Measurements from ENCODE around the gene GSTO1.
"Not testable (repeated sequence)": the region's sequence is repeated elsewhere in the genome, so short reads cannot be mapped to it uniquely, and the experiment has no call there.

Gene GSTO1

GRCh38 chr10:104248931-104249330 is 5.8 kb upstream of the GSTO1 start:
- in situ Hi-C loops (cut with MboI; ENCODE audit: low sequenced_read_pairs), result not testable (repeated sequence)

- in situ Hi-C loops (cut with MboI; ENCODE audit: low sequenced_read_pairs), result no loop called here
Measured at GRCh38 chr10:104250371-104250770, 4.3 kb upstream of the GSTO1 start.

GRCh38 chr10:104251443-104251842 is 3.2 kb upstream of the GSTO1 start:
- in situ Hi-C loops (cut with MboI; ENCODE audit: low sequenced_read_pairs), result no loop called here

GRCh38 chr10:104252368-104252767 is 2.3 kb upstream of the GSTO1 start:
- in situ Hi-C loops (cut with MboI; ENCODE audit: low sequenced_read_pairs), result no loop called here

GRCh38 chr10:104253106-104253505 is 1.6 kb upstream of the GSTO1 start:
- in situ Hi-C loops (cut with MboI; ENCODE audit: low sequenced_read_pairs), result no loop called here

GRCh38 chr10:104253606-104254410 is 884 bp upstream of the GSTO1 start:
- in situ Hi-C loops (cut with MboI; ENCODE audit: low sequenced_read_pairs), result no loop called here

GRCh38 chr10:104255311-104255981 is 754 bp downstream of the GSTO1 start:
- in situ Hi-C loops (cut with MboI; ENCODE audit: low sequenced_read_pairs), result no loop called here

- in situ Hi-C loops (cut with MboI; ENCODE audit: low sequenced_read_pairs), result no loop called here
Measured at GRCh38 chr10:104256335-104256961, 1.8 kb downstream of the GSTO1 start.

- in situ Hi-C loops (cut with MboI; ENCODE audit: low sequenced_read_pairs), result no loop called here
Measured at GRCh38 chr10:104257235-104257634, 2.5 kb downstream of the GSTO1 start.

- in situ Hi-C loops (cut with MboI; ENCODE audit: low sequenced_read_pairs), result no loop called here
Measured at GRCh38 chr10:104258209-104258608, 3.5 kb downstream of the GSTO1 start.

- in situ Hi-C loops (cut with MboI; ENCODE audit: low sequenced_read_pairs), result no loop called here
Measured at GRCh38 chr10:104259456-104259855, 4.8 kb downstream of the GSTO1 start.

- in situ Hi-C loops (cut with MboI; ENCODE audit: low sequenced_read_pairs), result no loop called here
Measured at GRCh38 chr10:104259999-104260774, 5.5 kb downstream of the GSTO1 start.

- in situ Hi-C loops (cut with MboI; ENCODE audit: low sequenced_read_pairs), result no loop called here
Measured at GRCh38 chr10:104260775-104261115, 6.1 kb downstream of the GSTO1 start.

- in situ Hi-C loops (cut with MboI; ENCODE audit: low sequenced_read_pairs), result no loop called here
Measured at GRCh38 chr10:104262055-104262454, 7.4 kb downstream of the GSTO1 start.

- in situ Hi-C loops (cut with MboI; ENCODE audit: low sequenced_read_pairs), result no loop called here
Measured at GRCh38 chr10:104264783-104265182, 10.1 kb downstream of the GSTO1 start.

- in situ Hi-C loops (cut with MboI; ENCODE audit: low sequenced_read_pairs), result no loop called here
Measured at GRCh38 chr10:104267721-104268404, 13.2 kb downstream of the GSTO1 start.

- in situ Hi-C loops (cut with MboI; ENCODE audit: low sequenced_read_pairs), result no loop called here
Measured at GRCh38 chr10:104268405-104268712, 13.7 kb downstream of the GSTO1 start.

- in situ Hi-C loops (cut with MboI; ENCODE audit: low sequenced_read_pairs), result no loop called here
Measured at GRCh38 chr10:104268713-104269645, 14.3 kb downstream of the GSTO1 start, which contains the start of gene GSTO2. Gene GSTO2 (plus strand): TSS chr10:104269184. CDS start chr10:104274916, 5,732 bp downstream.

- in situ Hi-C loops (cut with MboI; ENCODE audit: low sequenced_read_pairs), result no loop called here
Measured at GRCh38 chr10:104273286-104273685, 18.6 kb downstream of the GSTO1 start.
